HEK293 (cell line): ENCODE results near the gene PUM2.

ENCODE experiments used
- AEBP2 ChIP-seq: fragments of 450-650 bp; formaldehyde crosslinking; IDR thresholded peaks from 2 replicates; pipeline ENCODE4 v1.5.1; 2016; ENCODE audit warnings: missing biosample characterization, missing genetic modification characterization, borderline replicate concordance
- FEZF1 ChIP-seq: fragments of 450-650 bp; formaldehyde crosslinking; IDR thresholded peaks from 2 replicates; pipeline ENCODE4 v1.5.1; 2016; ENCODE audit warnings: missing biosample characterization, missing genetic modification characterization
- GFI1B ChIP-seq: fragments of 450-650 bp; formaldehyde crosslinking; IDR thresholded peaks from 2 replicates; pipeline ENCODE4 v1.5.1; 2016; ENCODE audit warnings: missing biosample characterization, missing genetic modification characterization
- KLF7 ChIP-seq: fragments of 450-650 bp; formaldehyde crosslinking; IDR thresholded peaks from 2 replicates; pipeline ENCODE4 v1.5.1; 2016; ENCODE audit warnings: missing biosample characterization, missing genetic modification characterization, borderline replicate concordance
- MZF1 ChIP-seq: fragments of 450-650 bp; formaldehyde crosslinking; IDR thresholded peaks from 2 replicates; pipeline ENCODE4 v1.5.1; 2017; ENCODE audit warnings: missing biosample characterization, missing genetic modification characterization, borderline replicate concordance
- PRDM1 ChIP-seq: fragments of 450-650 bp; formaldehyde crosslinking; IDR thresholded peaks from 2 replicates; pipeline ENCODE4; 2016; ENCODE audit warnings: missing biosample characterization, missing genetic modification characterization
- SP2 ChIP-seq: fragments of 450-650 bp; formaldehyde crosslinking; IDR thresholded peaks from 2 replicates; pipeline ENCODE4 v1.5.1; 2016; ENCODE audit warnings: missing biosample characterization, missing genetic modification characterization
- WT1 ChIP-seq: fragments of 450-650 bp; formaldehyde crosslinking; IDR thresholded peaks from 2 replicates; pipeline ENCODE4 v1.5.1; 2016; ENCODE audit warnings: missing biosample characterization, missing genetic modification characterization
- ZBTB11 ChIP-seq: fragments of 450-650 bp; formaldehyde crosslinking; conservative IDR thresholded peaks from 2 replicates; pipeline ENCODE4 v1.5.1; 2016; ENCODE audit warnings: low read depth, missing biosample characterization, missing genetic modification characterization
- ZBTB17 ChIP-seq: fragments of 450-650 bp; formaldehyde crosslinking; IDR thresholded peaks from 2 replicates; pipeline ENCODE4 v1.5.1; 2016; ENCODE audit warnings: missing biosample characterization, missing genetic modification characterization
- ZFHX2 ChIP-seq: fragments of 450-650 bp; formaldehyde crosslinking; conservative IDR thresholded peaks from 2 replicates; pipeline ENCODE4 v1.5.1; 2016; ENCODE audit warnings: missing biosample characterization, missing genetic modification characterization
- ZNF174 ChIP-seq: fragments of 450-650 bp; formaldehyde crosslinking; IDR thresholded peaks from 2 replicates; pipeline ENCODE4 v1.5.0; 2017; ENCODE audit warnings: missing biosample characterization, mild to moderate bottlenecking, missing genetic modification characterization
- ZNF221 ChIP-seq: fragments of 450-650 bp; formaldehyde crosslinking; IDR thresholded peaks from 2 replicates; pipeline ENCODE4 v1.5.1; 2017; ENCODE audit warnings: missing biosample characterization, missing genetic modification characterization, borderline replicate concordance
- ZNF274 ChIP-seq, 2 experiments: fragments of 200-500 bp in 1 of 2; fragments of 450-650 bp in 1 of 2; sonication (Bioruptor generic) in 1 of 2; formaldehyde crosslinking in 1 of 2; IDR thresholded peaks; 2 replicates each; pipeline versions ENCODE4 v1.5.1 to v1.6.1; 2014 to 2016; ENCODE audit warnings: borderline replicate concordance in 1 of 2, inconsistent platforms in 1 of 2, low read length in 1 of 2, missing biosample characterization in 1 of 2, missing genetic modification characterization in 1 of 2
- ZNF311 ChIP-seq: fragments of 450-650 bp; formaldehyde crosslinking; IDR thresholded peaks from 2 replicates; pipeline ENCODE4 v1.5.1; 2017; ENCODE audit warnings: missing biosample characterization, missing genetic modification characterization, borderline replicate concordance
- ZNF37A ChIP-seq: fragments of 450-650 bp; IDR thresholded peaks from 2 replicates; pipeline ENCODE4 v1.5.1; 2018; ENCODE audit warnings: missing biosample characterization, missing genetic modification characterization
- ZNF416 ChIP-seq: fragments of 450-650 bp; formaldehyde crosslinking; IDR thresholded peaks from 2 replicates; pipeline ENCODE4 v1.5.1; 2016; ENCODE audit warnings: missing biosample characterization, missing genetic modification characterization
- ZNF473 ChIP-seq: fragments of 450-650 bp; formaldehyde crosslinking; IDR thresholded peaks from 2 replicates; pipeline ENCODE4 v1.5.1; 2017; ENCODE audit warnings: missing biosample characterization, missing genetic modification characterization
- ZNF529 ChIP-seq: fragments of 450-650 bp; formaldehyde crosslinking; IDR thresholded peaks from 2 replicates; pipeline ENCODE4 v1.5.1; 2017; ENCODE audit warnings: missing genetic modification characterization, missing biosample characterization; ENCODE audit not compliant: insufficient replicate concordance
- ZNF600 ChIP-seq: fragments of 450-650 bp; formaldehyde crosslinking; IDR thresholded peaks from 2 replicates; pipeline ENCODE4 v1.5.1; 2016; ENCODE audit warnings: missing biosample characterization, missing genetic modification characterization
- ZNF624 ChIP-seq: fragments of 450-650 bp; formaldehyde crosslinking; IDR thresholded peaks from 2 replicates; pipeline ENCODE4 v1.5.1; 2017; ENCODE audit warnings: missing biosample characterization, missing genetic modification characterization
- ZNF626 ChIP-seq: fragments of 450-650 bp; sonication (Bioruptor Pico); formaldehyde crosslinking; IDR thresholded peaks from 2 replicates; pipeline ENCODE4 v1.5.1; 2018; ENCODE audit warnings: missing biosample characterization, missing genetic modification characterization, inconsistent platforms
- ZNF629 ChIP-seq: fragments of 450-650 bp; formaldehyde crosslinking; IDR thresholded peaks from 2 replicates; pipeline ENCODE4 v1.5.1; 2017; ENCODE audit warnings: missing biosample characterization, missing genetic modification characterization
- ZNF701 ChIP-seq: fragments of 450-650 bp; formaldehyde crosslinking; IDR thresholded peaks from 2 replicates; pipeline ENCODE4 v1.5.1; 2016; ENCODE audit warnings: missing biosample characterization, missing genetic modification characterization
- TF ChIP-seq, protein P1 (sequence below): IDR thresholded peaks from 2 replicates; pipeline ENCODE4 v1.6.1; 2011; ENCODE audit warnings: mild to moderate bottlenecking, low read depth, low read length, borderline replicate concordance
- TF ChIP-seq, protein P2 (sequence below): fragments of 450-650 bp; formaldehyde crosslinking; IDR thresholded peaks from 2 replicates; pipeline ENCODE4 v1.5.1; 2016; ENCODE audit warnings: missing biosample characterization, missing genetic modification characterization, borderline replicate concordance
- TF ChIP-seq, protein P3 (sequence below): fragments of 450-650 bp; formaldehyde crosslinking; IDR thresholded peaks from 2 replicates; pipeline ENCODE4 v1.5.1; 2017; ENCODE audit warnings: missing biosample characterization, missing genetic modification characterization

The PUM2 gene

GRCh38 chr2:20225294-20226151 is 125.1 kb downstream of the PUM2 start (continued):
- TF ChIP-seq ZNF600 (peak; percentile 56; the same call in 1 of the 2 replicates), MZF1 (no peak), ZNF626 (tag by site-specific recombination) (no peak), ZNF529 (tag by site-specific recombination) (no peak), KLF7 (tag by site-specific recombination) (no peak), ZNF174 (tag by site-specific recombination) (no peak), WT1 (no peak), ZNF629 (tag by site-specific recombination) (no peak), SP2 (peak; percentile 21; the same call in 1 of the 2 replicates), ZFHX2 (tag by site-specific recombination) (peak; percentile 42), FEZF1 (tag by site-specific recombination) (no peak), ZNF311 (tag by site-specific recombination) (no peak), AEBP2 (tag by site-specific recombination) (no peak), ZNF37A (tag by site-specific recombination) (no peak), ZNF416 (tag by site-specific recombination) (no peak), GFI1B (tag by site-specific recombination) (no peak), ZNF624 (tag by site-specific recombination) (no peak), ZNF221 (tag by site-specific recombination) (no peak), PRDM1 (tag by site-specific recombination) (no peak), ZNF473 (tag by site-specific recombination) (no peak), ZNF274 (IDR thresholded peaks at IDR 0.05; ENCODE audit: low read length) (no peak), ZNF274 (tag by site-specific recombination; IDR thresholded peaks at IDR 0.05; ENCODE audit: borderline replicate concordance) (no peak), ZBTB17 (tag by site-specific recombination) (peak; percentile 67; the same call in 1 of the 2 replicates), ZNF701 (tag by site-specific recombination) (no peak), ZBTB11 (tag by site-specific recombination) (0 out of 2 replicates have a peak, but pooled peaks have one; percentile 15)
- TF ChIP-seq, protein P1, sequence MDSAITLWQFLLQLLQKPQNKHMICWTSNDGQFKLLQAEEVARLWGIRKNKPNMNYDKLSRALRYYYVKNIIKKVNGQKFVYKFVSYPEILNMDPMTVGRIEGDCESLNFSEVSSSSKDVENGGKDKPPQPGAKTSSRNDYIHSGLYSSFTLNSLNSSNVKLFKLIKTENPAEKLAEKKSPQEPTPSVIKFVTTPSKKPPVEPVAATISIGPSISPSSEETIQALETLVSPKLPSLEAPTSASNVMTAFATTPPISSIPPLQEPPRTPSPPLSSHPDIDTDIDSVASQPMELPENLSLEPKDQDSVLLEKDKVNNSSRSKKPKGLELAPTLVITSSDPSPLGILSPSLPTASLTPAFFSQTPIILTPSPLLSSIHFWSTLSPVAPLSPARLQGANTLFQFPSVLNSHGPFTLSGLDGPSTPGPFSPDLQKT = no peak
- TF ChIP-seq, protein P2, sequence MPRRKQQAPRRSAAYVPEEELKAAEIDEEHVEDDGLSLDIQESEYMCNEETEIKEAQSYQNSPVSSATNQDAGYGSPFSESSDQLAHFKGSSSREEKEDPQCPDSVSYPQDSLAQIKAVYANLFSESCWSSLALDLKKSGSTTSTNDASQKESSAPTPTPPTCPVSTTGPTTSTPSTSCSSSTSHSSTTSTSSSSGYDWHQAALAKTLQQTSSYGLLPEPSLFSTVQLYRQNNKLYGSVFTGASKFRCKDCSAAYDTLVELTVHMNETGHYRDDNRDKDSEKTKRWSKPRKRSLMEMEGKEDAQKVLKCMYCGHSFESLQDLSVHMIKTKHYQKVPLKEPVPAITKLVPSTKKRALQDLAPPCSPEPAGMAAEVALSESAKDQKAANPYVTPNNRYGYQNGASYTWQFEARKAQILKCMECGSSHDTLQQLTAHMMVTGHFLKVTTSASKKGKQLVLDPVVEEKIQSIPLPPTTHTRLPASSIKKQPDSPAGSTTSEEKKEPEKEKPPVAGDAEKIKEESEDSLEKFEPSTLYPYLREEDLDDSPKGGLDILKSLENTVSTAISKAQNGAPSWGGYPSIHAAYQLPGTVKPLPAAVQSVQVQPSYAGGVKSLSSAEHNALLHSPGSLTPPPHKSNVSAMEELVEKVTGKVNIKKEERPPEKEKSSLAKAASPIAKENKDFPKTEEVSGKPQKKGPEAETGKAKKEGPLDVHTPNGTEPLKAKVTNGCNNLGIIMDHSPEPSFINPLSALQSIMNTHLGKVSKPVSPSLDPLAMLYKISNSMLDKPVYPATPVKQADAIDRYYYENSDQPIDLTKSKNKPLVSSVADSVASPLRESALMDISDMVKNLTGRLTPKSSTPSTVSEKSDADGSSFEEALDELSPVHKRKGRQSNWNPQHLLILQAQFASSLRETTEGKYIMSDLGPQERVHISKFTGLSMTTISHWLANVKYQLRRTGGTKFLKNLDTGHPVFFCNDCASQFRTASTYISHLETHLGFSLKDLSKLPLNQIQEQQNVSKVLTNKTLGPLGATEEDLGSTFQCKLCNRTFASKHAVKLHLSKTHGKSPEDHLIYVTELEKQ (tag by site-specific recombination) = no peak
- TF ChIP-seq, protein P3, sequence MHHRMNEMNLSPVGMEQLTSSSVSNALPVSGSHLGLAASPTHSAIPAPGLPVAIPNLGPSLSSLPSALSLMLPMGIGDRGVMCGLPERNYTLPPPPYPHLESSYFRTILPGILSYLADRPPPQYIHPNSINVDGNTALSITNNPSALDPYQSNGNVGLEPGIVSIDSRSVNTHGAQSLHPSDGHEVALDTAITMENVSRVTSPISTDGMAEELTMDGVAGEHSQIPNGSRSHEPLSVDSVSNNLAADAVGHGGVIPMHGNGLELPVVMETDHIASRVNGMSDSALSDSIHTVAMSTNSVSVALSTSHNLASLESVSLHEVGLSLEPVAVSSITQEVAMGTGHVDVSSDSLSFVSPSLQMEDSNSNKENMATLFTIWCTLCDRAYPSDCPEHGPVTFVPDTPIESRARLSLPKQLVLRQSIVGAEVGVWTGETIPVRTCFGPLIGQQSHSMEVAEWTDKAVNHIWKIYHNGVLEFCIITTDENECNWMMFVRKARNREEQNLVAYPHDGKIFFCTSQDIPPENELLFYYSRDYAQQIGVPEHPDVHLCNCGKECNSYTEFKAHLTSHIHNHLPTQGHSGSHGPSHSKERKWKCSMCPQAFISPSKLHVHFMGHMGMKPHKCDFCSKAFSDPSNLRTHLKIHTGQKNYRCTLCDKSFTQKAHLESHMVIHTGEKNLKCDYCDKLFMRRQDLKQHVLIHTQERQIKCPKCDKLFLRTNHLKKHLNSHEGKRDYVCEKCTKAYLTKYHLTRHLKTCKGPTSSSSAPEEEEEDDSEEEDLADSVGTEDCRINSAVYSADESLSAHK (tag by site-specific recombination) = no peak
